ENCODE measurements around the gene AFAP1.

AFAP1 gene

DNA sequence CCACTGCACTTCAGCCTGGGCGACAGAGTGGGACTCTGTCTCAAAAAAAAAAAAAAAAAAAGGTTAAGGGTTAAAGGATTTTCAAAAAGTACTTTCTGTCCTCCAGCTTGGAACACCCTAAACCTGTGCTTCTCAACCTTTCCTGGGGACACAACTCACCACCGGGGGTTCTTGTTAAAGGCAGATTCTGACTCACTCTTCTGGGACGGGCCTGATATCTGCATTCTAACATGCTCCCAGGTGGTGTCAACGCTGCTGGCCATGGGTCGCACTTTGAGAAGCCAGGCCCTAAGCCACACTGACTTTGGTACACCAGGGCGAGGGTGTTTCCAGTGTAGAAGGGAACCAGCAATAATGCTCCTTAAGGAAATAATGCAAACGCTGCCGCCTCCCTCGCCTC lies 46.1 kb downstream of the AFAP1 start:
- no peak for DNase-seq (ENCODE audit: low read depth)

DNA sequence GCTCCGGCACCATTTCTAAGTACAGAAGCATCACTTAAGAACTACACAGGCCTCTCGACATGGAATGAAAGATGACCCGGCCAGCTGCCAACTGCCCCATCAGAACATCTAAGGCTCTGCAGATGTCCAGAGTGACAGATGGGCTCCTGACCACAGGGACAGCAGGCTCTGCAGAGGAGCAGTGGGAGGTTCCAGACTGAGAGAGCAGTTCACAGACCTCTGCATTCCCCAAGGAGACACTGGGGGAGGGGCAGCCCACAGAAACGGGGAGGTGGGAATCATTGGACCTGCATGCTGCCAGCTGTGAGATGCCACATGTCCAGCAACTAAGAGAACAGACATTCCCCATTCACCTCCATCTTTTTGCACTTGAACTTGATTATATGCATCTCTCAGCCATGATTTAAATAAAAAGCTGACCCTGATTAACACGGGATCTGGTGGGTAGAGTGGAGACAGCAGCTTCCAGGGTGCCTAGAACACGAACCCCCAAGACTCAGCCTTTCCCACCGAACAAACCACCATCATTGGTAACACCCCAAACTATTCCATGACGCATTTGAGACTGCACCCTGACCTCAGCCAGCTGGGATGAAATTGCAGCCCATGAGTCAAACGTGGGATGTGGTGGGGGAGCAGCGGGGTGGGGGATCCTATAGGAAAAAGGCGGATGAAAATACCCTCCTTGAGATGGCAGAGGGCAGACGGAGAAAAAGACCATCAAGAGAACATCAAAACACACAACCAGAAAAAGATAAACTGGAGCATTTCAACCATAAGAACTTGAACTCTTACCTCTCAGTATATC lies 47.2 kb downstream of the AFAP1 start:
- no peak for DNase-seq (ENCODE audit: low read depth)

DNA sequence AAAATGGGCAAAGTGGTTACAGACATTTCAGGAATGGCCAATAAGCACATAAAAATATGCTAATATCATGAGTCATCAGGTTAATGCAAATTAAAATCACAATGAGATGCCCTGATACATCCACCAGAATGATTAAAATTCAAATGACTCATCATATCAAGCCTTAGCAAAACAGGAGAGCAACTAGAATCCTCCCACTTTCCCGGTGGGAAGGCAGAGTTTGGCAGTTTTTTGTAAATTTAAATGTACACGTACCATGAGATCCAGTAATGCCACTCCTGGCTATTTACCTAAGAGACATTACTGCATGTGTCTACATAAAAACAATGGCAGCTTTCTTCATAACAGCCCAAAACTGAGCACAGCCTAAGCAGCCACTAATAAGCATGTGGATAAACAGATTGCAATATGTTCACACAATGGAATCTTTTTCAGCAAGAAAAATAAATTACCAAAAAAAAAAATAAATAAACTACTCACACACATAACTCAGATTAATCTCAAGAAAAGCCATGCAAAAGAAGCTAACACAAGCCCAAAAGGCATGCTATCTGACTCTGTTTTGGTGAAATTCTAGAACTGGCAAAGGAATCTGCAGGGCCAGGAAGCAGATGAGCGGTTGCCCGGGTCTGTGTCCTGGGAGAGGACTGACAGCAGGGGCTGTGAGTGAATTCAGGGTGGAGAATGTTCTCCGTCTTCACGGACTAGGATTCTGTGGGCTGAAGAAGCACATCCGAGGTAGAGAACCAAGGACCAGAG lies 48.8 kb downstream of the AFAP1 start:
- no peak for DNase-seq (ENCODE audit: low read depth)

DNA sequence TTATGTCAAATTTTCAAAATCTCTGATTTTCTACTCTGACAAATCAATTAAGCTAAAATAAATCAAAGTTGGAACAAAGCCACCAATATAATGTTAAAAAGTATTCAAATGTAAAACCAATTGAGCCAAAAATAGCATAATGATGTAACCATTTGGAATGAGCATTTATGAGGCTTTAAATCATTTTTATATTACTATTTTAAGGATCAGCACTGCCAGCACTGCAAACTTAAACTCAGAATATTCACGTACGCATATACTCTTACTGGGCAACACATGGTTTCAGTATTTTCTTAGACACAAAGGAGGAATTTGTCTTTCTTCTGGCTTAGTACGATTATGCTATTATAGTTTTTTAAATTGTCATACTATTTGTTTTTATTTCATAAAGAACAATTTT lies 52.2 kb downstream of the AFAP1 start:
- DNase-seq (ENCODE audit: low read depth), result no peak

DNA sequence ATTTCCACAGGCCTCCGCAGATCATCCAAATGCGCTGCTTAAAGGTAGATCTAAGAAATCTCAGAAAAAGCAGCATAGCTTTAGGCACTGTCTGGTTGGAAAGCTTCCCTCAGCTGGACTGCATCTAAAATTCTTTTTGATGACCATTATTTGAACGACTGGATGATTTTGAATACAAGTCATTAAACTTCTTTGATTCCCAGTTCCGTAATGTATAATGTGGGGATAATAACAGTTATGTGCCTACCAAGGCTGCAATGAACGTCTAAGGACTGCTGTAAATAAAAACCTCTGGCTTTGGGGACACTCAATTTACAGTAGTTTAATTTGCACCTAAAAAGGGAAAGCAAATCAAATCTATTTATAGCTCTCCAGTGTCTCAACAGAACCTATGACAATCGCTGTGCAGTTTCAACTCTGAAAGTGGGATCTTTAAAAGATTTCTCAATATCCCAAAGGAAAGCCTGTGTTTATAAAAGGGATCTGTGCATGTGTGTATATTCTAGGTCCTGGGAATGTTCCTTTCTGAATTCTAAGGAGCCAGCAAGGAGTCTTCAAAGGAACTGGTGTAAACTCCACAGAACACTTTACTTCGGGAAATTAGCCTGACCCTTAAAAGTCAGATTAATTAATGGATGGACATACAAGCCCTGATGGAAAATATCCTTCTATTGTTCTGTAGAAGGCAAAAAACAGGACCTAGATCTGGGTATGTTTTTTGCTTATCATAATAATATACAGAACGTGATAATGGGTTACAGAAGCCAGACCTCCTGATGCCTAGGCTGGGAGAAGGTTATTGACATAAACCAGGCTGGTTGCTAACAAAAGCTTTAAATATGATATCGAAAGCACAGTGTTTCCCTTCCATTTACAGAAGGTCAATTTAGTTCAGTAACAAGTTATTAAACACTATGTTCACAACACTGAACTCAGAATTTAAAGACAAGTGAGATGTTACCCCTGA lies 53.4 kb downstream of the AFAP1 start:
- no peak for DNase-seq (ENCODE audit: low read depth)

DNA sequence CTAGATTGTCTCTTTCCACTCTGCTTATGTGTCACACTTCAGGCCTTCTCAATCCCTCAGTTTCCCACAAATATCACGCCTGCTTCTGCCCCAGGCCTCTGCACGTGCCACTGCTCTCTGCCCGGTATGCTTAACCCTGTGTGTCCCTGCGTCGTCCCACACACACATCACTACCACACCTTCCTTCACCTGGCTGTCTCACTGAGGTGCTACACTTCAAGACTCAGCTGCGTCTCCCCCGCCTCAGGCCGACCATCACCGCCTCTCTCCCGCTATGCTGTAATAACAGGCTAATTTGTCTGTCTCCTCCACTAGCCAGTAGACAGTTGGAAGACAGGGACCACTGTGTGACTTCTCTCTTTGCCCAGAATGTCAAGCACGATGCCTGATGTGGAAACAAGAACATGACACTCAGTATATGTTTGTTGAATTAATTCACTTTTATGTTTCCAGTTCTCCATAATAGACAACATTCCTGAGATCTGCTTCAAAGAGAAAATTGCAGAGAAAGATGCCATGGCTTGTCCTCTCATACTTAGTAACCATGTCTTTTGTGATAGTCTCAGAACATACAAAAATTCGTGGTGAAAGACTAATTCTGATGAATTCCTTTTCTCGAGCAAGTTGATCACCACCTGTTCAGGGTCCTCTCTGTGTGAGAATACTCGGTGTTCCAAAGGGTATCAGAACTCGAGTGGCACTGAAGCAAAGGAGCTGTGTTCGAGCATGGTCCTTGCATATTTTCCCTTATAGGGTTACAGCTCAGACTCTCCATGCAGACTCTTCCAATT lies 54.2 kb downstream of the AFAP1 start:
- no peak for DNase-seq (ENCODE audit: low read depth)

DNA sequence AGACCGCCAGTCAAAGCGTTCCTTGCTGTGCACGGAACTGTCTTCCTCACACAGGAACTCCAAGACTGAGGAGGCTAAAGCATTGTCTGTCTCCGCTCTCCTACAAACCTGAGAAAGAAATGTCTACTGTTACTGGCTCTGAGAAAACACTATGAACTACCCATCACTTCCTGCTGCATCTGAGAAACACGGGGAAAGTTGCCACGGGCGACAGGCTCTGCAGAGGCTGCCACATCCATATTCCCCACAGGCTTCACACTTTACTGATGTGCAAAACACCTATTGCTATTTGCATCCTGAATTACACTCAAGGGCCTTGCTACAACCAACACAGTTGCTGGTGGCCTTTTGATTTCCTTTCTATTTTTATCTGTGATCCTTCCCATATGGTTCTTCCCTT lies 59.0 kb downstream of the AFAP1 start:
- DNase-seq (ENCODE audit: low read depth), result no peak

DNA sequence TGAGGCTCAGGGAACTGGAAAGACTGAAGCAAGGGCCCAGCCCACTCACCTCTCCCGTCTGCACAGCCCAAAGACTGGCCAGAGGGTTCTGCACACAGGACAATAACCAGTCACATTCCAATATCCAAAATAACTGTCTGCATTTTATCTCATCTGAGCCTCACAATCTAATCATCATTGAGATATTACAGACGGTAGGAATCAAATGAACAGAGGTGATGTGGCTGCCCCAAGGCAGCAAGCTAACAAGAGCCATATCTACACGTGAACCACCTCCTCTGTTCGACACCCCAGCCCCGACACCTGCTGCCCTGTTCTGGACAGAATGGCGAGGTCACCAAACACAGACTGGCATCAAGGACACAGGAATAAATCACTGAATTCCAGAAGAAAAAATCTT lies 60.5 kb downstream of the AFAP1 start:
- DNase-seq (ENCODE audit: low read depth), result no peak

DNA sequence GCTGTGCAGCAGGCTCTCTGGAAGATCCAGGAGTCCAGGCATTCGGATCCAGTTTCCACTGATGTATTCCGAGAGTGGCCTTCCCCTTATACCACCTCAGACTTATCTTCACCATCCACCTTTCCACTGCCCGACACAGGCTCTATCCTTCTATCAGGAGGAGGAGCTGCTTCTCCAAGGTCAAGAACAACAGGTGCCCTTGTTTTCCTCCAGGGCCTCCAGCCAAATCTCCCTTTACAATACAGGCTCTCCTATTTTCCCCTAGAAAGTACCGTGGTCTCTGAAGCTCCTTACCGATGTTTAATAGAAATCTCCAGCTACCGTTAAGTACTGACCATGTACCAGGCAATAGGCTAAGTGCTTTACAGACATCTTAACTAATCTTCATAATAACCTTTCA lies 61.3 kb downstream of the AFAP1 start:
- no peak for DNase-seq (ENCODE audit: low read depth)

DNA sequence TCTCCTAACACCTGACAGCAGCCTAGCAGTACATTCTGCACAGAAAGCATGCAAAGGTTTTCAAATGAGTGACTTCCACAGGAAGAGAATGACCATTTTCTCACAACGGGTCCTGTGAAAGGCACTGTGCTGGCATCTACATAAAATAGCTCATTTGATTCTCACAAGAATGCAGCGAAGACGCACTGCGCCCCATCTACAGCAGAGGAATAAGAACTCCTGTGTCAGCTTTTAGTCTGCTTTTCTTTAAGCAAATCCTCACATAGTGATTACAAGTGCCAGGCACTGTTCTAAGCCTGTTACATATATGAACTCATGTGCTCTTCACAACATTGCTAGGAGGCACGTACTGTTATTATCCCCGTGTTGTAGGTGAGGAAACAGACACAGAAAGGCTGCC lies 62.5 kb downstream of the AFAP1 start:
- DNase-seq (ENCODE audit: low read depth), result no peak

DNA sequence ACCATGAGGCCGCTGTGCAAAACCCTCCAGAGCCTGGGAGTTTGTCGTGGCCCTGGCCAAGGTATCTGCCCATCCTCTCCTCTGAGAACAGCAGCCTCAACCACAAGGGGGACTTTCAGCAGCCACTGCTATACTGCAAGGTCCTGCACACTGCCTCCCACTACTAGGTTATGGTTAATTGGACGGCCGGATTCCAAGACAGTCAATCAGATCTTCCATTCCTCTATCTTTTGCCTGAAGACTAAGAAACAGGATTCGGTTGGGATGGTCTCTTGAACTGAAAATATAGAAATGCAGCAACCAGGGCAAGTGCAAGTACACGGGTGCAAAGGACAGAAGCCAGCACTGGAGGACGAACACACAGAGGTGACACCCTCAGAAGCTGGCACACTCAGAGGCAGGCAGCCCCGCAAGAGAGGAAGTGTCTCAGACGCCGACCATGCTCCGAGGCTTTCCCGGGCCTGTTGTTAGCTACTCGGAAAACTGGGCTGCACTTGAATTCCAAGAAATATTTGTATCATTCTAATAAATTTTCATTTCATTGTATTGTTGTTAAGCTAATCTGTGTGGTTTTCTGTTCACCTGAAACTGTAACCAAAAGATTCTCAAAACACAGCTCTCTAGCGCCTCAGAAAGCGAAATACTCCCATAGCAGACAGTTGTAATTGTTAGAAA lies 63.3 kb downstream of the AFAP1 start:
- no peak for DNase-seq (ENCODE audit: low read depth)

DNA sequence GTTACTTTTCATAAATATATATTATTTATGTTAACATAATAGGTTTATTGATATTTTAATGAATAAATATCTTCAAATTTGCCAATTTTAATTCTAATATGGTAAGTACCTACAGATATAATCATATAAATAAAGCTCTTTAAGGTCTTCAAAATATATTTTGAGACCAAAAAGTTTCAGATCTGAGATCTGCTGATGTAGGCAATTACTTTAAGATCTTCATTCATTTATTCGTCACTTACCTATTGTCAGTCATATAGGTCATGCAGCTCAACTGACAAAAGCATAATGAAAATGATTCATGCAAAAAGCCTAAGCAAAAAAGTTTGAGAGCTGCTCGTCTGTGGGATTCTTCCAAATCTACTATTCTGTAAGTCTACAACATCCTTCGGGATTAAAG lies 64.8 kb downstream of the AFAP1 start:
- DNase-seq (ENCODE audit: low read depth), result no peak

DNA sequence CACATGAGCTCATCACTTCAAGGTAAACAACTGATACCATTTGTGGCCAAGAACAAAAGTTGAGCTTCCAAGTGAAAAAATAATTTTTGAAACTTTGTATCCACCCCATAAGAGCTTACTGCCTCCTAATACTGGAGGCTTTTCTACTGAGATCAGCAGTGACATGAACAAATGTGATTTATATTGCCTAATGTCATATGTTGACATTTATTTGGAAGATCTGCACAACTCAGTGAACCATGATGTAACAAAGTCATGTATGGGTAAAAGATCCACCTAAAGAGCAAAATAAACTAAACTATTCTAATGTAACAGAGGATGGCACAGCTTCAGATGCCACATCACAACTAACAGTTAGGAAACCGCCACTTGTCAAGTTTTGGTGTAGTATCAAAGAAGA lies 65.8 kb downstream of the AFAP1 start:
- no peak for DNase-seq (ENCODE audit: low read depth)

DNA sequence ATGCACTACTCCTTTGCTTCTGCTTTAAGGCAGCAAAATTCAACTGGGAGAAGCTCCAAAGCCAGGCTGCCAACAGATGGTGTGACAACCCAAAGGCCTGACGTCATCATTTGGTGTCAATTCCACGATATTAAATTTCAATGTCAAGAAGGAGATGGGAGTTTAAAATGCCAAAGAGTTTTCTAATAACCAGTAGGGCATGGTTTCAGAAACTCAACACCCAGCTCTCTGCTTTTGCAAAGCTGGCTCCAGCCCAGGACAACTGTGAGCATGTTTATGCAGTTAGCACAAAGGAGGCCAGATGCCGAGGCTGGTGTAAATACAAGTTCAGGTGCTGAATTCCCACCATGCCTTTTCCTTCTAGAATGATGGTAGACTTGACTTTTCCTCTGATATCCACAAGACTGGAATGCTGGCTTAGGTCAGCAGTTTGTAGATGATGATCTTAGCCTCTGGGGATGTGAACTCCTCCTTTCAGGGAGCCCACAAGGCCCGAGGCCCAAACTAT lies 67.3 kb downstream of the AFAP1 start:
- DNase-seq (ENCODE audit: low read depth), result no peak

DNA sequence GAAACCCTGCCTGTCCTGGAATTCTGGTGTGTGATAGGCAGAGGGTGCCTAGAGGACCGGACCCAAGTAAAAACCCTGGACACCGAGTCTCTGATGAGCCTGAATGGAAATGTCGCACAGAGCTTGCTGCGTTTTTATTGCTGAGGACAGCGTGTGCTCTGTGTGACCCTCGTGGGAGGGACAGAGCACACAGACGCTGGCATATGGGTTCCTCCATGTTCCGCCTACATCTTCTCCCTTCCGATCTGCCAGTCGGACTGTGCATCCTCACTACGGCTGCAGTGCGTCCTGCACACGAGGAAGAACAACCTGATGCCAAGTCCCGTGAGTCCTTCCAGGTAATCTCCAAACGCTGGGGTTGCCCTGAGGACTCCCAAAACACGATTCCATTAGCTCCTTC lies 68.3 kb downstream of the AFAP1 start:
- DNase-seq (ENCODE audit: low read depth), result no peak

DNA sequence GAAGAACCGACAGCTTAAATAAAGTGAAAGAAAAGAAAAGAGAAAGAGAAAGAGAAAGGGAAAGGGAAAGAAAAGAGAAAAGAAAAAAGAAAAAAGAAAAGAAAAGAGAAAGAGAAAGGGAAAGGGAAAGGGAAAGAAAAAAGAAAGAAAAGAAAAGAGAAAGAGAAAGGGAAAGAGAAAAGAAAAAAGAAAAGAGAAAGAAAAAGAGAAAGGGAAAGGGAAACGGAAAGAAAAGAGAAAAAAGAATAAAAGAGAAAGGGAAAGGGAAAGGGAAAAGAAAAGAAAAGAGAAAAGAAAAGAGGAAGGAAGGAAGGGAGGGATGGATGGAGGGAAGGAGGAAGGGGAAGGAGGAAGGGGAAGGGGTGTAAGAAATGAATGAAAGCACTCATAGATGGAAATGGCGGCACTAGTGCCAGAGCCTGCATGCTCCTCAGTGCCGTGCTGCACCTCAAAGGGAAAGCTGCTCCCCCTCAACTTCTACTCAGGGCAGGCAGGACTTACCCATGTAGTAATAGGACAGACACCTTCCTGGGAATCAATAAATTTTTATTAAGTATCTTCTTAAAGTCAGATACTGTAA lies 70.7 kb downstream of the AFAP1 start:
- no peak for DNase-seq (ENCODE audit: low read depth)

DNA sequence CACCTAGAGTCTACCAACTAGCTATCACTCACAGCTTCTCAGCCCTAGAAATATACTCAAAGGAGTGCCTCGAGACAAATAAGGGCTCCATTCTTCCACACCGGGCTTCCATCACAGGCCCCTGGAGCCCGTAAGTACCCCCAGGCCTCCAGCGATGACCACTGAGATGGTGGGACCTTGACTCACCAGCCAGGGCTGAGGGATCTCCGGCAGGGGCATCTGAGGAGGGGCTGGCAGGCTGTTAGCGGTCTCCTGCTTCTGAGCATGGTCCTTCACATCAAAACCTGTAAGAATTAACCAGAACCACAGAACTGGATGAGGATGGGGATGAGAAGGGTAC lies 71.3 kb downstream of the AFAP1 start:
- DNase-seq (ENCODE audit: low read depth), result no peak

DNA sequence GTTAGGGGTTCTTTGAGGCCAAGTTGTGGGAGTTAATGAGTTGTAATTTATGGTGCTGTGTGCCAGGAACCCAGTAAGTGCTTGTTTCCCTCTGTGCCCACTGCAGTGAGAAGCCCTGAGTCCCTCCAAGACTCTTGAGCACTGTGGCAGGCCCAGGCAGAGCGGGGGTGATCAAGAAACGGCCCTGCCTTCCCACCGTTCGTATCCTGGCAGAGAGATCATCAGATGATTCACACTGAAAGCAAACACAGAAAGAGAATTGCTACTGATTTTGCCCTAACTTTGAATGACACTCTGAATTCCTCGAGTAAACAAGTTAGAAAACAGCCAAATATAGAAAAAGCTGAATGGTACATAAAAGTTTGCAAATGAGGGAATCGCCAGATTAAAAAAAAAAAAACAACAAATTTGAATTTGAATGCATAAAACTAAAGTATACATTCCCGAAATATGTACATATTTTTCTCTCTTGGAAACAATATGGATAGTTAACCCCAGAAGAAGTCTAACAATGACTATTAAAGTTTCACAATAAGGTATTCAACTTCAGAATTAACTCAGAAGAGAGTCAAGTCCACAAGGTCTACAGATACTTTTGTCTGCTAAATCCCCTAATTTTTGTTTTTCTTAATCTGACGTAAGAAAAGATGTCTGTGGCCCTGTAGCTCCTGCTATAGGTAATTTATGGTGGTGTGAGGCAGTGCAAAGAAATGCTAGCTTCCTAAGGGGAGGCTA lies 71.8 kb downstream of the AFAP1 start:
- no peak for DNase-seq (ENCODE audit: low read depth)

DNA sequence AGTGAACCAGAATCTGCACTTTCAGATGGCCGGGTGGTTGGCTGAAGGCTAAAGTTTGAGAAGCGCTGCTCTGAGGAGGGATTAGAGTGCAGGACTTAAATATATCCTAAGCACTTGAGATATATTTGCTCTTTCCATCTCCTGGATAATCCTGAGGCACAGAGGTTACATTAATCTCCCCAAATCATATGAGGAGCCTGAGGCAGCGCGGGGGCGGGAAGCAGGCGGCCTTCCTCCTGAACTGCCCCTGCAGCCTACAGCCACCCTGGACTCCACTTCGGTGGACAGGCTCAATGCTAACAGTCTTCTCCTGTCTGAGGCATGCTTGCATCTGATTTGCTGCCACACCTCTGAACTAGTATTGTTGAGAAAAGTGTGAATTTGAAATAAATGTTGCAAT lies 72.5 kb downstream of the AFAP1 start:
- DNase-seq (ENCODE audit: low read depth), result no peak

DNA sequence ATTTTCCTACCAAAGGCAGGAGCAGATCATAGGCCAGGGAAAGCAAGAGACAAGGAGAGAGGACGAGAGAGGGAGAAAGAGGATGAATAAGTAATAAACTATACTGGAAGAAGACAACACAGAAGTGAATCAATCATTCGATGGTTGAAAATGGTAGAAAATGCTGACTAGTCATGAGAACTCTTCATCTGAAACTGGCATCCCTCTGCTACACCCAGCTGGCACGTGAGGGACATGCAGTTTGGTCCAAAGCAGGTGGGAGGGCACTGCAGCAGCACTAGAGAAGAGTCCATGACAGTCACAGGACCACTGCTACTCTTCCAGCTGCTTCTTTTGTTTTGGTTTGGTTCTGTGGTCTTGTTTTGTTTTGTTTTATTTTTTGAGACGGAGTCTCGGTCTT lies 74.1 kb downstream of the AFAP1 start:
- no peak for DNase-seq (ENCODE audit: low read depth)
